Measurements from ENCODE around the gene DPYSL3. TPM values are rescaled to one million over a fixed set of nuclear protein-coding genes. Genes with fewer than 3 reads are reported as not detected.
A peak's percentile ranks its signal among the peaks of the same experiment; 100 is the strongest.

DPYSL3 gene
- total and polyA plus RNA-seq, 4 donors, result 0.35 to 3.6 (median 1.7) TPM

- Histone ChIP-seq H3K27ac (ENCODE audit: low read depth in 1 of 2, low read length in 2 of 2) (no peak overlapping the region), H3K36me3 (ENCODE audit: control insufficient read depth in 4 of 4, insufficient read depth in 3 of 4, low read depth in 1 of 4, low read length in 3 of 4) (no peaks in the 10 kb centered on the region), H3K4me1 (ENCODE audit: control insufficient read depth in 4 of 4, insufficient read depth in 4 of 4, low read length in 3 of 4) (no peaks in the 10 kb centered on the region), H3K27me3 (ENCODE audit: control insufficient read depth in 4 of 4, insufficient read depth in 4 of 4, low read length in 3 of 4) (no peaks in the 10 kb centered on the region), H3K9me3 (ENCODE audit: control insufficient read depth in 4 of 4, low read length in 3 of 4) (peaks cover 0 to 3% (median 0%) of the 10 kb centered on the region in 4 donors), H3K9ac (ENCODE audit: low read depth in 1 of 2, low read length in 2 of 2) (no peak overlapping the region), H3K4me3 (ENCODE audit: low read depth in 1 of 3, low read length in 3 of 3) (no peak overlapping the region)
- peak; percentile 64 to 84 for TF ChIP-seq RAD21 (IDR thresholded peaks at IDR 0.05)
- TF ChIP-seq SP1 (IDR thresholded peaks at IDR 0.05), result no peak
- TF ChIP-seq CTCF (IDR thresholded peaks at IDR 0.05; ENCODE audit: low read depth, low read length, missing input control), result peak; percentile 47
- DNase-seq (ENCODE audit: low spot score), result no peak
- WGBS, result 56% methylated on average over 5 of the region's 5 CpGs
Measured at GRCh38 chr5:147464211-147464610, 45.7 kb downstream of the DPYSL3 start.

GRCh38 chr5:147461915-147462314, 48.0 kb downstream of the DPYSL3 start:
- TF ChIP-seq ATF3 (IDR thresholded peaks at IDR 0.05) (no peak), TAF1 (conservative IDR thresholded peaks at IDR 0.05) (no peak), SP1 (IDR thresholded peaks at IDR 0.05) (no peak), EGR1 (IDR thresholded peaks at IDR 0.05; ENCODE audit: low read depth in 2 of 2) (no peak), MAX (IDR thresholded peaks at IDR 0.05) (no peak), GABPA (IDR thresholded peaks at IDR 0.05 in 1 of 2, conservative IDR thresholded peaks at IDR 0.05 in 1 of 2) (no peak), HNF4A (conservative IDR thresholded peaks at IDR 0.05) (no peak), RXRA (IDR thresholded peaks at IDR 0.05) (no peak), HNF4G (IDR thresholded peaks at IDR 0.05) (no peak), FOXA1 (IDR thresholded peaks at IDR 0.05) (no peak), REST (IDR thresholded peaks at IDR 0.05) (no peak), JUND (IDR thresholded peaks at IDR 0.05) (no peak), RAD21 (IDR thresholded peaks at IDR 0.05) (no peak), YY1 (IDR thresholded peaks at IDR 0.05) (no peak), ZBTB33 (IDR thresholded peaks at IDR 0.05) (no peak), NR2F2 (IDR thresholded peaks at IDR 0.05) (no peak), FOXA2 (IDR thresholded peaks at IDR 0.05) (no peak), CTCF (IDR thresholded peaks at IDR 0.05; ENCODE audit: low read depth, low read length, missing input control) (no peak)
- peaks cover 0 to 3% (median 0%) of the 10 kb centered on the region in 4 donors for H3K9me3 ChIP-seq (ENCODE audit: control insufficient read depth in 4 of 4, low read length in 3 of 4)
- no peaks in the 10 kb centered on the region for H3K4me1 ChIP-seq (ENCODE audit: control insufficient read depth in 4 of 4, insufficient read depth in 4 of 4, low read length in 3 of 4)
- H3K9ac ChIP-seq (ENCODE audit: low read depth in 1 of 2, low read length in 2 of 2), result no peak overlapping the region
- peaks cover 0 to 5% (median 0%) of the 10 kb centered on the region in 4 donors for H3K27me3 ChIP-seq (ENCODE audit: control insufficient read depth in 4 of 4, insufficient read depth in 4 of 4, low read length in 3 of 4)
- H3K4me3 ChIP-seq (ENCODE audit: low read depth in 1 of 3, low read length in 3 of 3), result no peak overlapping the region
- no peak for DNase-seq (ENCODE audit: low spot score)
- no peak overlapping the region for H3K27ac ChIP-seq (ENCODE audit: low read depth in 1 of 2, low read length in 2 of 2)
- no peaks in the 10 kb centered on the region for H3K36me3 ChIP-seq (ENCODE audit: control insufficient read depth in 4 of 4, insufficient read depth in 3 of 4, low read depth in 1 of 4, low read length in 3 of 4)
- 69% methylated on average over 1 of the region's 1 CpG for WGBS

All from liver (tissue), 9 donors.